ENCODE results near the gene S1PR4.

The S1PR4 gene

DNA sequence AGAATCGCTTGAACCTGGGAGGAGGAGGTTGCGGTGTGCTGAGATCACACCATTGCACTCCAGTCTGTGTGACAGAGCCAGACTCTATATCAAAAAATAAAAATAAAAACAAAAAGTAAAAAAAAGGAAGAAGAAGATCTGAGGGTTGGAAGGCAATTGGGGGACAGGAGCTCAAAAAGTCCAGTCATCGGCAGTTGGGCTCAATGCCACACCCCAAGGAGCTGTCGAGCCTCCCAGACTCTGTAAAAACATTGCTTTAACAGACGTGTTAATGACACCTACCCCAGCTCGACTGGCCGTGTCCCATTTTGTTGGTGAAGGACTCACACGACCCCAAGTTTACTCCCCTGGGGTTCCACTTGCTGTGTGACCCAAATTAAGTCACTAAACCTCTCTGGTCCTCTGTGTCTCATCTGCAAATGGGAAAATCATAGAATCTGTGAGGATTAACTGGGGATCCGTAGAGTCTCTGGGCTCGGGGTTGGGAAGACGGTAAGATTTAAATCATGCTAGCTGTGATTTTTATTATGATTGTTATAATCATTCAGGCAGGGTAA lies 35.7 kb upstream of the S1PR4 start:
- no peaks in the 10 kb centered on the region for H3K9me3 ChIP-seq (ENCODE audit: control insufficient read depth, low read depth, low read length)
- H3K4me1 ChIP-seq (ENCODE audit: control insufficient read depth, low read depth, low read length) = no peaks in the 10 kb centered on the region
- no peak overlapping the region for H3K27ac ChIP-seq (ENCODE audit: low read length)
- H3K27me3 ChIP-seq (ENCODE audit: control insufficient read depth, insufficient read depth, low read length) = no peaks in the 10 kb centered on the region
- H3K36me3 ChIP-seq (ENCODE audit: control insufficient read depth, low read depth, low read length) = no peaks in the 10 kb centered on the region
- no peak overlapping the region for H3K9ac ChIP-seq (ENCODE audit: low read length)
- no peak overlapping the region for H3K4me3 ChIP-seq (ENCODE audit: low read length)

DNA sequence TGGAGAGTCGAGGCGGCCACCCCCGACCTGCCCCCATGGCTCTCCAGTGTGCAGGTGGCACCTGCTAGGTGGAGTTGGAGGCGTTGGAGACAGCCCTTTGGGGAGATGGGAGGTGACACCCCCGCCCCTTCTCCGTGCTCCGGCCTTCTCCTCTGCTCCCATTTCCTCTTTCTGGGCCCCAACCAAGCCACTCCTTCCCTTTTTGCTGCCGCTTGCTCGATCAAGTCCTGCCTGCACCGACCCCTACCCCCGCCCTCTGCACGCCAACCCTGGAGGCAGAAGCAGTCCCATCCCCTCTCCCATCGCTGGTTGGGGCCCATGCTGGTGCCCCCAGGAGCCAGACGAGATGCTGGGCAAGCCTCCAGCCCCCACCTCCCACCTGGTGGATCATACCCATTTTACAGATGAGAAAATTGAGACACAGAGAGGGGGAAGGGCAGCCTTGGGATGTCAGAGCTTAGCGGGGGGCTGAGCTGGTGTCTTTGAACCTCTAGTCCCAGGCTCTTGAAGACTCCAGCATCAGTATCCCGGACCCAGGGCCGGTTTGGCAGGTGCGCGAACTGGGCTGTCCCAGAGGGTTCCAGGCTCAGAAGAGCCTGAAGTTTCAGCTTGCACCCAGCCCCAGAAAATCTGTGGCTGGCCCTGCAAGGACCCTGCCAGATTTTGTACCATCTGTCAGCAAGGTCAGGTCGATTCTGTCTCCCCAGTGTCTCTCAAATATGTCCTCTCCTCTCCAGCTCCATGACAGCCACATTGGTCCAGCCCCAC lies 32.5 kb upstream of the S1PR4 start:
- H3K4me3 ChIP-seq (ENCODE audit: low read length) = no peak overlapping the region
- no peaks in the 10 kb centered on the region for H3K4me1 ChIP-seq (ENCODE audit: control insufficient read depth, low read depth, low read length)
- no peaks in the 10 kb centered on the region for H3K9me3 ChIP-seq (ENCODE audit: control insufficient read depth, low read depth, low read length)
- no peak overlapping the region for H3K9ac ChIP-seq (ENCODE audit: low read length)
- no peak overlapping the region for H3K27ac ChIP-seq (ENCODE audit: low read length)
- H3K36me3 ChIP-seq (ENCODE audit: control insufficient read depth, low read depth, low read length) = no peaks in the 10 kb centered on the region
- H3K27me3 ChIP-seq (ENCODE audit: control insufficient read depth, insufficient read depth, low read length) = no peaks in the 10 kb centered on the region

DNA sequence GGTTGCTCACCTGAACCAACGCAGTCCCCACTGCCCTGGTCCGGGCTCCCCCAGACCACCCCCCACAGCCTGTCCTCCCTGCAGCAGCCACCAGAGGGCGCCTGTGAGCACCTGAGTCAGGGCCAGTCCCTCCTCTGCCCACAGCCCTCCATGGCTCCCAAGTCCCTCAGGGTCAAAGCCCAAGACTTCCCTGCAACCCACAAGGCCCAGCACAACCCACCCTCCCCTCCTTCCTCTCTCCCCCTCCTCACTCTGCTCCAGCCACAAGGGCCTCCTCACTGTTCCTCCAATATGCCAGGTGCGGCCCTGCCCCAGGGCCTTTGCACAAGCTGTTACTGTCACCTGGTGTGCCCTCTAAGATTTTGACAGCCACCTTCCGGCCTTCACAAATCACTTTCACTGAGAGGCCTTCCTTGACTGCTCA lies 31.9 kb upstream of the S1PR4 start:
- Histone ChIP-seq H3K27me3 (ENCODE audit: control insufficient read depth, insufficient read depth, low read length) (no peaks in the 10 kb centered on the region), H3K9ac (ENCODE audit: low read length) (no peak overlapping the region), H3K27ac (ENCODE audit: low read length) (no peak overlapping the region), H3K9me3 (ENCODE audit: control insufficient read depth, low read depth, low read length) (no peaks in the 10 kb centered on the region), H3K4me3 (ENCODE audit: low read length) (no peak overlapping the region), H3K4me1 (ENCODE audit: control insufficient read depth, low read depth, low read length) (no peaks in the 10 kb centered on the region), H3K36me3 (ENCODE audit: control insufficient read depth, low read depth, low read length) (no peaks in the 10 kb centered on the region)

DNA sequence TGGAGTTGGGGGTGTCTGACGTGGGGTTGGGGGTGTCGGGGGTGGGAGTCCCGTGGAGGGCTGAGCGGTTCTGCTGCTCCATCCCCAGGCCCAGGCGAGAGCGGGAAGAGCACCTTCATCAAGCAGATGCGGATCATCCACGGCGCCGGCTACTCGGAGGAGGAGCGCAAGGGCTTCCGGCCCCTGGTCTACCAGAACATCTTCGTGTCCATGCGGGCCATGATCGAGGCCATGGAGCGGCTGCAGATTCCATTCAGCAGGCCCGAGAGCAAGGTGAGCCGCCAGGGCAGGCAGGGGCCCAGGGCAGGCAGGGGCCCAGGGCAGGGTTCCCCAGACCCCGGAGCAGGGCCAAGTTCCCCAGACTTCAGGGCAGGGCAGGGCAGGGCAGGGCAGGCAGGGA lies 30.1 kb upstream of the S1PR4 start:
- H3K27ac ChIP-seq (ENCODE audit: low read length) = no peak overlapping the region
- H3K9ac ChIP-seq (ENCODE audit: low read length) = no peak overlapping the region
- H3K9me3 ChIP-seq (ENCODE audit: control insufficient read depth, low read depth, low read length) = no peaks in the 10 kb centered on the region
- no peak overlapping the region for H3K4me3 ChIP-seq (ENCODE audit: low read length)
- no peaks in the 10 kb centered on the region for H3K36me3 ChIP-seq (ENCODE audit: control insufficient read depth, low read depth, low read length)
- H3K27me3 ChIP-seq (ENCODE audit: control insufficient read depth, insufficient read depth, low read length) = no peaks in the 10 kb centered on the region
- no peaks in the 10 kb centered on the region for H3K4me1 ChIP-seq (ENCODE audit: control insufficient read depth, low read depth, low read length)

DNA sequence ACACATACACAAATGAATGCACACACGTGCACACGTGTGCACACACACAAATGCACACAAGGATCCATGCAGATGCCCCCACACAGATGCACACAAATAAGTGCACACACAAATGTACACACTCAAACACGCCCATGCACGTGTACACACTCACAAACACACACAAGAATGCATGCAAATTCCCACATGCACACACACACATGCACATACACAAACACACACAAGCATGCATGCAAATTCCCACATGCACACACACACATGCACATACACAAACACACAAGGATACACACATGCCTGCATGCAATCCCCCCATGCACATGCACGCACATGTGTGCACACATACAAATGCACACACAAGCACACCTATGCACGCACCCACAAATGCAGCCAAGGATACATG lies 29.5 kb upstream of the S1PR4 start:
- Histone ChIP-seq H3K4me1 (ENCODE audit: control insufficient read depth, low read depth, low read length) (no peaks in the 10 kb centered on the region), H3K4me3 (ENCODE audit: low read length) (no peak overlapping the region), H3K27ac (ENCODE audit: low read length) (no peak overlapping the region), H3K27me3 (ENCODE audit: control insufficient read depth, insufficient read depth, low read length) (no peaks in the 10 kb centered on the region), H3K9me3 (ENCODE audit: control insufficient read depth, low read depth, low read length) (no peaks in the 10 kb centered on the region), H3K36me3 (ENCODE audit: control insufficient read depth, low read depth, low read length) (no peaks in the 10 kb centered on the region), H3K9ac (ENCODE audit: low read length) (no peak overlapping the region)

DNA sequence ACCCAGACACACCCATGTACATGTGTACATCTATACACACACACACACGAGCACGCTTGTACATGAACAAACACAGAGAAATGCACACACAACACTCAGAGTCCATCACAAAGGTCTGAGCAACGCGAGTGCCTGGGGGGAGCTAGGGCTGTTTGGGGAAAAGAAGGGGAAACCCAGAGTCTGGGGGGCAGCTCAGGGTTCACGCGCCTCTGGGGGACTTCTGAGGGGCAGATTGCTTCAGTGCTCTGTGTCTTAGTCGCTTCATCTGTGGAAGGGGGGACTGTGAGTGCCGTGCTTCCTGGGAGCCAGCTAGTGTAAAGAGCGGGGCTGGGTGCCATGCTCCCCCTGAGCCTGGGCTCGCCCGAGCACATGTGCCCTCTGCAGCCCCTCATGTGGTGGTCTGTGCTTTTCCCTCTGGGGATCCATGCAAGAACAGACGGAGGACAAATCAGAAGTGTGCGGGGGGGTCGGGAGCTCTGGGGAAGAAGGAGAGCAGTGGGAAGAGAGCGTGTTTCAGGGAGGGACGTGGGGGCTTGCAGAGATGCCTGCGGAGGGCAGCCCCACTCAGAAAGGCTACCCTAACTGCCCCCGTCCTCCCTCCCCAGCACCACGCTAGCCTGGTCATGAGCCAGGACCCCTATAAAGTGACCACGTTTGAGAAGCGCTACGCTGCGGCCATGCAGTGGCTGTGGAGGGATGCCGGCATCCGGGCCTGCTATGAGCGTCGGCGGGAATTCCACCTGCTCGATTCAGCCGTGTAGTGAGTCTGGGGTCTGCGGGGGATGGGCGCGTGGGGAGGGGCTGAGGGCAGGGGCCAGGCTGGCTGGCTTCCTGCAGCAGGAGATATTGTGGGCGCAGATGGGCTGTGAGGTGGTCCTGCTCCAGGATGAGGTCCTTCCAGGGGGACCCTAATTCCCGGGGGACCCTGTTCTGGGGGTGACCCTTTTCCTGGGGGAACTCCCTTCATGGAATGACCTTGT lies 28.8 kb upstream of the S1PR4 start:
- no peak overlapping the region for H3K4me3 ChIP-seq (ENCODE audit: low read length)
- H3K27ac ChIP-seq (ENCODE audit: low read length) = no peak overlapping the region
- H3K36me3 ChIP-seq (ENCODE audit: control insufficient read depth, low read depth, low read length) = no peaks in the 10 kb centered on the region
- no peak overlapping the region for H3K9ac ChIP-seq (ENCODE audit: low read length)
- no peaks in the 10 kb centered on the region for H3K27me3 ChIP-seq (ENCODE audit: control insufficient read depth, insufficient read depth, low read length)
- H3K9me3 ChIP-seq (ENCODE audit: control insufficient read depth, low read depth, low read length) = no peaks in the 10 kb centered on the region
- H3K4me1 ChIP-seq (ENCODE audit: control insufficient read depth, low read depth, low read length) = no peaks in the 10 kb centered on the region

DNA sequence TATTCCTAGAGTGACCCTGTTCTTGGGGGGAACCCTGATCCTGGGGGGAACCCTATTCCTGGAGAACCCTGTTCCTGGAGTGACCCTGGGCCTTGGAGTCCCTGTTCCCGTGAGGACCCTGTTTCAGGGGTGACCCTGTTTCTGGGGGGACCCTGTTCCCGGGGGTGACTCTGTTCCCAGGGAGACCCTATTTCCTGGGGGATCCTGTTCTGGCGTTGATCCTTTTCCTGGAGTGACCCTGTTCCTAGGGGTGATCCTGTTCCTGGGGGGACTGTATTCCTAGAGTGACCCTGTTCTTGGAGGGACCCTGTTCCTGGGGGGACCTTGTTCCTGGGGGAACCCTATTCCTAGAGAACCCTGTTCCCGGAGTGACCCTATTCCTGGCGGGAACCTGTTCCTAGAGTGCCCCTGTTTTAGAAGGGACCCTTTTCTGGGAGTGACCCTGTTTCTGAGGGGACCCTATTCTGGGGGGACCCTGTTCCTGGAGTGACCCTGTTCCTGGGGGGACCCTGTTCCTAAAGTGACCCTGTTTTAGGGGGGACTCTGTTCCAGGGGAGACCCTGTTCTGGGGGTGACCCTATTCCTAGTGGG lies 27.7 kb upstream of the S1PR4 start:
- no peak overlapping the region for H3K4me3 ChIP-seq (ENCODE audit: low read length)
- H3K9ac ChIP-seq (ENCODE audit: low read length) = no peak overlapping the region
- no peaks in the 10 kb centered on the region for H3K27me3 ChIP-seq (ENCODE audit: control insufficient read depth, insufficient read depth, low read length)
- H3K36me3 ChIP-seq (ENCODE audit: control insufficient read depth, low read depth, low read length) = no peaks in the 10 kb centered on the region
- H3K9me3 ChIP-seq (ENCODE audit: control insufficient read depth, low read depth, low read length) = no peaks in the 10 kb centered on the region
- H3K4me1 ChIP-seq (ENCODE audit: control insufficient read depth, low read depth, low read length) = no peaks in the 10 kb centered on the region
- no peak overlapping the region for H3K27ac ChIP-seq (ENCODE audit: low read length)

DNA sequence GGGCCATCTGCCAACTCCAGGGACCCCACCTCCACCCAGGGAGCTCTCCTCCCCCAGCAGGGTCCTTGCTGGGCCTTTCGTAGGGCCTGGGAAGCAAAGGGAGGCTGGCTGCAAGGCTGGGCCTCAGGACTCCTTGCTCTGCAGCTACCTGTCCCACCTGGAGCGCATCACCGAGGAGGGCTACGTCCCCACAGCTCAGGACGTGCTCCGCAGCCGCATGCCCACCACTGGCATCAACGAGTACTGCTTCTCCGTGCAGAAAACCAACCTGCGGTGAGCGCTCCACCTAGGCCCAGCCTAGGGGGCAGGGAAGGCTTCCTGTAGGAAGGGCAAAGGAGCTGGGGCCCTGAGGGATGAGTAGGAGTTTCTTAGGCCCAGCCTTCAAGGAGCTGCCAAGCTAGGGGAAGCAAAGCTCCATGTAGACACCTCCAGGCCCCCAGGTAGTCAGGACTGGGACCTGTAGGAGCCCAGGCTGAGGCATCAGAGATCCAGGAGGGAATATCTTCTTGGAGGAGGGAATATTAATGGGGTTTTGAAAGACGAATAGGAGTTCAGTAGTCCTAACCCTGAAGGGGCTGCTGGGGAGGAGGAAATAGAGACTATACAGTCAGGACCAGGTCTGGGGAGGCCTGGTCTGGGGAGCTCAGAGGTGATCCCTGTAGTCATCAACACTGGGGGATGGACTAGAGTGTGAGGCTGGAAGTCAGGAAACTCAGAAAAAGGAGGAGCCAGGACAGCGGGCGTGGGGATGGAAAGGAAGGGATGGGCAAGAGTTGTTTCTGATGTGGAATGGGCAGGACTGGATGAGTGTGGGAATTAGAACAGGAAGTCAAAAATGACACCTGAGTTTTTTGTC lies 26.8 kb upstream of the S1PR4 start:
- Histone ChIP-seq H3K36me3 (ENCODE audit: control insufficient read depth, low read depth, low read length) (no peaks in the 10 kb centered on the region), H3K9ac (ENCODE audit: low read length) (no peak overlapping the region), H3K27ac (ENCODE audit: low read length) (no peak overlapping the region), H3K27me3 (ENCODE audit: control insufficient read depth, insufficient read depth, low read length) (no peaks in the 10 kb centered on the region), H3K4me1 (ENCODE audit: control insufficient read depth, low read depth, low read length) (no peaks in the 10 kb centered on the region), H3K9me3 (ENCODE audit: control insufficient read depth, low read depth, low read length) (no peaks in the 10 kb centered on the region), H3K4me3 (ENCODE audit: low read length) (no peak overlapping the region)

DNA sequence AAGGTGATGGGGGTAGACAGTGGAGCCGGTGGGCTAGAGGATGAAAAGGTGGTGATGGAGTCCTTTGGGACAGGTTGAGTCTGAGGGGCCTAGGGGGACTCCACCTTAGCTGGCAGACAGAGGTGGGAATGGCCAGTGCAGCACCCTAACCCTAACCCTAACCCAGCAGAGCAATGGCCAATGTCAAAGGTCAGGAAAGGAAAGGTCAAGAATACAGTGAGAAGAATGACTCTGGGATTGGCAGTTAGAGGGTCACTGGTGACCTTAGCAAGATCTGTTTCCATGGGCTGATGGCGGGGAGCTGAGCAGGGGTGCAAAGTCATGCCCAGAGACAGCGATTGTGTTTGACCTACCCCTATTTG lies 26.2 kb upstream of the S1PR4 start:
- Histone ChIP-seq H3K4me1 (ENCODE audit: control insufficient read depth, low read depth, low read length) (no peaks in the 10 kb centered on the region), H3K27ac (ENCODE audit: low read length) (no peak overlapping the region), H3K27me3 (ENCODE audit: control insufficient read depth, insufficient read depth, low read length) (no peaks in the 10 kb centered on the region), H3K4me3 (ENCODE audit: low read length) (no peak overlapping the region), H3K9ac (ENCODE audit: low read length) (no peak overlapping the region), H3K9me3 (ENCODE audit: control insufficient read depth, low read depth, low read length) (no peaks in the 10 kb centered on the region), H3K36me3 (ENCODE audit: control insufficient read depth, low read depth, low read length) (no peaks in the 10 kb centered on the region)

DNA sequence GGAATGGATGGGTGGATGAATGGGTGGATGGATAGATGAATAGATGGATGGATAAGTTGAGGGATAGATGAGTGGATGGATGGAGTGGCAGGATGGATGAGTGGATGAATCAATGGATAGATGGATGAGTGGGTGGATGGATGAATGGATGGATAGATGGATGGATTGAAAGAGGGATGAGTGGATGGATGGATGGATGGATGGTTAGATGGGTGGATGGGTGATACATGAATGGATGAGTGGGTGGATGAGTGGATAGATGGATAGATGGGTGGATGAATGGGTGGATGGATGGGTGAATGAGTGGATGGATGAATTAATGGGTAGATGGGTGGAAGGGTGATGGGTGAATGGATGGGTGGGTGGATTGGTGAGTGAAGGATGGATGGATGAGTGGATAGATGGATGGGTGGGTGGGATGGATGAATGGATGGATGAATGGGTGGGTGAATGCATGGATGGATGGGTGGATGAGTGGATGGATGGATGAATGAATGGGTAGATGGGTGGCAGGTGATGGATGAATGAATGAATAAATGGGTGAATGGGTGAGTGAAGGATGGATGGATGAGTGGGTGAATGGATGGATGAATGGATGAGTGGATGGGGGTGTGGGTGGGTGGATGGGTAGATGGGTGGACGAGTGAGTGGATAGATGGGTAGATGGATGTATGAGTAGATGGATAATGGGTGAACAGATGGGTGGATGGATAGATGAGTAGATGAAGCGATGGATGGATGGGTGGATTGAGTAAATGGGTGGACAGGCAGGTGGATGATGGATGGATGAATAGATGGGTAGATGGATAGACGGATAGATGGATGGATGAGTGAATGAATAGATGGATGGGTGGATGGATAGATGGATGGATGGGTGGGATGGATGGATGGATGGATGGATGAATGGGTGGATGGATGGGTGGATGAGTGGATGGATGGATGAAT lies 25.0 kb upstream of the S1PR4 start:
- no peaks in the 10 kb centered on the region for H3K4me1 ChIP-seq (ENCODE audit: control insufficient read depth, low read depth, low read length)
- no peaks in the 10 kb centered on the region for H3K9me3 ChIP-seq (ENCODE audit: control insufficient read depth, low read depth, low read length)
- no peak overlapping the region for H3K27ac ChIP-seq (ENCODE audit: low read length)
- no peak overlapping the region for H3K9ac ChIP-seq (ENCODE audit: low read length)
- H3K36me3 ChIP-seq (ENCODE audit: control insufficient read depth, low read depth, low read length) = no peaks in the 10 kb centered on the region
- no peaks in the 10 kb centered on the region for H3K27me3 ChIP-seq (ENCODE audit: control insufficient read depth, insufficient read depth, low read length)
- H3K4me3 ChIP-seq (ENCODE audit: low read length) = no peak overlapping the region
